Suprapubic skin (tissue), 4 donors: Measurements from ENCODE around the gene PUS7.

Source experiments
- CTCF ChIP-seq, 2 donors: fragments of 200-600 bp in 1 of 2; fragments of 450-650 bp in 1 of 2; sonication (generic) in 1 of 2; IDR thresholded peaks; one replicate each; pipeline ENCODE4 v1.5.1; 2016 to 2019; ENCODE audit warnings: antibody characterized with exemption in 2 of 2, mild to moderate bottlenecking in 1 of 2, moderate library complexity in 1 of 2
- EP300 ChIP-seq: sonication (generic); formaldehyde crosslinking; IDR thresholded peaks from one replicate; pipeline ENCODE4 v1.6.1; 2017; ENCODE audit warnings: antibody characterized with exemption
- POLR2A ChIP-seq, 2 donors: fragments of 450-650 bp; IDR thresholded peaks; one replicate each; pipeline ENCODE4 v1.6.1; 2017; ENCODE audit warnings: antibody characterized with exemption in 2 of 2, mild to moderate bottlenecking in 2 of 2, moderate library complexity in 2 of 2
- POLR2AphosphoS5 ChIP-seq, 3 donors: sonication (generic); formaldehyde crosslinking; IDR thresholded peaks; one replicate each; pipeline ENCODE4 v1.6.1; 2017; ENCODE audit warnings: antibody characterized with exemption in 3 of 3

GRCh38 chr7:105474045-105474444 lies 48.0 kb downstream of the PUS7 start:
- TF ChIP-seq POLR2AphosphoS5 (IDR thresholded peaks at IDR 0.05) (no peak), CTCF (IDR thresholded peaks at IDR 0.05) (no peak), EP300 (no peak), POLR2A (IDR thresholded peaks at IDR 0.05) (no peak)
